Neuronal stem cell (in vitro differentiated cells): ENCODE measurements around the gene TBC1D22A.

ENCODE experiments used
- DNase-seq: peaks from one replicate; pipeline ENCODE4 v3.0.0-alpha.2; 2013; ENCODE audit warnings: low spot score
- H2AFZ ChIP-seq: one replicate; pipeline ENCODE4 v1.6.1; 2013; ENCODE audit warnings: mild to moderate bottlenecking, low read length, inconsistent platforms
- H2AK5ac ChIP-seq: 2 replicates; pipeline ENCODE4 v1.6.1; 2013; ENCODE audit warnings: low read depth, mild to moderate bottlenecking, inconsistent platforms, low read length, moderate library complexity, mixed read lengths
- H2BK120ac ChIP-seq: 2 replicates; pipeline ENCODE4 v1.6.1; 2013; ENCODE audit warnings: low read depth, mild to moderate bottlenecking, inconsistent platforms, low read length, moderate library complexity, mixed read lengths
- H2BK12ac ChIP-seq: one replicate; pipeline ENCODE4 v1.6.1; 2013; ENCODE audit warnings: low read length, inconsistent platforms
- H2BK15ac ChIP-seq: 2 replicates; pipeline ENCODE4 v1.6.1; 2013; ENCODE audit warnings: mild to moderate bottlenecking, low read length, inconsistent platforms, mixed read lengths
- H2BK5ac ChIP-seq: one replicate; pipeline ENCODE4 v1.6.1; 2013; ENCODE audit warnings: inconsistent platforms, mild to moderate bottlenecking, low read length, moderate library complexity
- H3K14ac ChIP-seq: one replicate; pipeline ENCODE4 v1.6.1; 2013; ENCODE audit warnings: low read length, inconsistent platforms
- H3K18ac ChIP-seq: 2 replicates; pipeline ENCODE4 v1.6.1; 2013; ENCODE audit warnings: low read length, inconsistent platforms
- H3K23ac ChIP-seq: 2 replicates; pipeline ENCODE4 v1.6.1; 2013; ENCODE audit warnings: low read depth, mild to moderate bottlenecking, mixed read lengths, low read length, inconsistent platforms; ENCODE audit not compliant: poor library complexity
- H3K27ac ChIP-seq: replicated peaks from 3 replicates; pipeline ENCODE4 v1.5.1; 2013; ENCODE audit warnings: low read length, inconsistent platforms
- H3K27me3 ChIP-seq, 3 experiments: 2 replicates each; pipeline ENCODE4 v1.6.1; 2013; ENCODE audit warnings: low read length in 3 of 3, mild to moderate bottlenecking in 2 of 3, inconsistent platforms in 1 of 3, low read depth in 1 of 3, mixed read lengths in 1 of 3, moderate library complexity in 1 of 3; ENCODE audit not compliant: control insufficient read depth in 3 of 3, insufficient read depth in 3 of 3
- H3K36me3 ChIP-seq, 2 donors: replicated peaks in 1 of 2; 2 replicates each; pipeline ENCODE4 v1.6.1; 2013; ENCODE audit warnings: low read length in 2 of 2; ENCODE audit not compliant: control insufficient read depth in 2 of 2, insufficient read depth in 2 of 2
- H3K4ac ChIP-seq: 2 replicates; pipeline ENCODE4 v1.6.1; 2013; ENCODE audit warnings: inconsistent platforms, mild to moderate bottlenecking, low read length, moderate library complexity
- H3K4me1 ChIP-seq, 2 donors: 1 replicate in 1 of 2; 2 replicates in 1 of 2; pipeline ENCODE4 v1.6.1; 2013; ENCODE audit warnings: low read length in 2 of 2, low read depth in 1 of 2; ENCODE audit not compliant: control insufficient read depth in 2 of 2, insufficient read depth in 1 of 2
- H3K4me2 ChIP-seq: one replicate; pipeline ENCODE4 v1.6.1; 2013; ENCODE audit warnings: mild to moderate bottlenecking, low read length, inconsistent platforms; ENCODE audit not compliant: insufficient read depth, poor library complexity, severe bottlenecking
- H3K4me3 ChIP-seq, 2 donors: 2 replicates each; pipeline ENCODE4 v1.5.1; 2013; ENCODE audit warnings: low read length in 2 of 2, mild to moderate bottlenecking in 2 of 2, inconsistent platforms in 1 of 2, moderate library complexity in 1 of 2
- H3K79me1 ChIP-seq: one replicate; pipeline ENCODE4 v1.6.1; 2013; ENCODE audit warnings: low read depth, mild to moderate bottlenecking, inconsistent platforms, low read length, moderate library complexity
- H3K9ac ChIP-seq: one replicate; pipeline ENCODE4 v1.6.1; 2013; ENCODE audit warnings: mild to moderate bottlenecking, low read depth, low read length, inconsistent platforms; ENCODE audit not compliant: poor library complexity
- H3K9me3 ChIP-seq, 2 donors: replicated peaks in 1 of 2; 2 replicates each; pipeline versions ENCODE3 to v1.6.1; 2013; ENCODE audit warnings: low read length in 2 of 2, mild to moderate bottlenecking in 2 of 2, inconsistent platforms in 1 of 2, low read depth in 1 of 2, mixed read lengths in 1 of 2, moderate library complexity in 1 of 2; ENCODE audit not compliant: control insufficient read depth in 2 of 2, insufficient read depth in 1 of 2
- H4K8ac ChIP-seq: one replicate; pipeline ENCODE4 v1.6.1; 2013; ENCODE audit warnings: low read depth, mild to moderate bottlenecking, inconsistent platforms, low read length, moderate library complexity
- H4K91ac ChIP-seq: one replicate; pipeline ENCODE4 v1.6.1; 2013; ENCODE audit warnings: low read length, low read depth, mild to moderate bottlenecking, inconsistent platforms; ENCODE audit not compliant: poor library complexity
- WGBS, 2 donors: extraction: QIAGEN DNeasy Blood & Tissue Kit; methylation state at CpG; one replicate each; pipeline ENCODE4 v1.1.7; 2013; ENCODE audit warnings: missing lambda C conversion rate in 2 of 2, mixed read lengths in 1 of 2; ENCODE audit not compliant: insufficient read length in 2 of 2, insufficient replicate concordance in 1 of 2; ENCODE audit errors: extremely low coverage in 2 of 2; 5-methylcytosine and 5-hydroxymethylcytosine counted together

The TBC1D22A gene

DNA sequence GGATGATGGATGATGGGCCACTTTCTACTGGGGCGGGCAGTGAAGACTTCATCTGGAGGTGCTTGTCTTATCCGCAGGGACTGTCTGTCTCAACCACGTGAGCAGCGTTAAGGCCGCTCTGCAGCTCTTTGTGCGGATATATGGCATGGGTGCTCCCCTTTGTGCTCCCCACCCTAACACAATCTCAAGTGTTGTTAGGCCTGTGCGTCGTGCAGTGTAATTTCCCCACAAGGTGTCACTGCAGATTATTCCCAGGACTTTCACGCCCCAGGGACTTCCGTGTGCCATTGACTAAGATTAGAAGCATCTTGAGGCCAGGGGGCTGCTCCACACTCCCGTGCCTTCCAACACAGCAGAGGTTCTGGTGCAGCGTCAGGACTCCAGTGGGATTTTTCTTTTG is 65.3 kb downstream of the TBC1D22A start:
- H3K4me2 ChIP-seq, result no peak overlapping the region
- H3K14ac ChIP-seq, result no peak overlapping the region
- H3K18ac ChIP-seq, result no peak overlapping the region
- H2BK12ac ChIP-seq, result no peak overlapping the region
- H3K4ac ChIP-seq, result no peak overlapping the region
- peaks cover 0 to 6% of the 10 kb centered on the region in 2 donors for H3K9me3 ChIP-seq
- H3K36me3 ChIP-seq, result peaks cover 0 to 14% of the 10 kb centered on the region in 2 donors
- no CpG with 5 or more reads among the region's 12 CpGs for WGBS, 2 donors
- H4K91ac ChIP-seq, result no peak overlapping the region
- H3K27ac ChIP-seq, result no peak overlapping the region
- no peak overlapping the region for H2AK5ac ChIP-seq
- DNase-seq, result no peak
- no peak overlapping the region for H3K9ac ChIP-seq
- no peaks in the 10 kb centered on the region for H3K79me1 ChIP-seq
- no peak overlapping the region for H4K8ac ChIP-seq
- H2BK5ac ChIP-seq, result no peak overlapping the region
- H3K4me1 ChIP-seq, result no peaks in the 10 kb centered on the region
- H3K27me3 ChIP-seq, result no peaks in the 10 kb centered on the region
- no peak overlapping the region for H2BK15ac ChIP-seq
- H3K23ac ChIP-seq, result no peak overlapping the region
- no peak overlapping the region for H2BK120ac ChIP-seq
- no peak overlapping the region for H3K4me3 ChIP-seq
- H2AFZ ChIP-seq, result no peak overlapping the region

GRCh38 chr22:46828323-46828900 is 66.0 kb downstream of the TBC1D22A start:
- no peak overlapping the region for H3K4me3 ChIP-seq
- H3K79me1 ChIP-seq, result no peaks in the 10 kb centered on the region
- H3K14ac ChIP-seq, result no peak overlapping the region
- no peak overlapping the region for H4K8ac ChIP-seq
- peaks cover 0 to 8% of the 10 kb centered on the region in 2 donors for H3K36me3 ChIP-seq
- H3K9ac ChIP-seq, result no peak overlapping the region
- H3K18ac ChIP-seq, result no peak overlapping the region
- H3K4ac ChIP-seq, result no peak overlapping the region
- H3K27me3 ChIP-seq, result no peaks in the 10 kb centered on the region
- no peak overlapping the region for H3K27ac ChIP-seq
- H2AFZ ChIP-seq, result no peak overlapping the region
- no peak overlapping the region for H2BK15ac ChIP-seq
- no peak overlapping the region for H2BK120ac ChIP-seq
- no peak overlapping the region for H3K23ac ChIP-seq
- H2BK5ac ChIP-seq, result no peak overlapping the region
- H2BK12ac ChIP-seq, result no peak overlapping the region
- no peaks in the 10 kb centered on the region for H3K4me1 ChIP-seq
- no peak for DNase-seq
- H2AK5ac ChIP-seq, result no peak overlapping the region
- no peak overlapping the region for H4K91ac ChIP-seq
- WGBS, 2 donors, result no CpG with 5 or more reads among the region's 9 CpGs
- H3K4me2 ChIP-seq, result no peak overlapping the region
- H3K9me3 ChIP-seq, result peaks cover 0 to 8% of the 10 kb centered on the region in 2 donors

DNA sequence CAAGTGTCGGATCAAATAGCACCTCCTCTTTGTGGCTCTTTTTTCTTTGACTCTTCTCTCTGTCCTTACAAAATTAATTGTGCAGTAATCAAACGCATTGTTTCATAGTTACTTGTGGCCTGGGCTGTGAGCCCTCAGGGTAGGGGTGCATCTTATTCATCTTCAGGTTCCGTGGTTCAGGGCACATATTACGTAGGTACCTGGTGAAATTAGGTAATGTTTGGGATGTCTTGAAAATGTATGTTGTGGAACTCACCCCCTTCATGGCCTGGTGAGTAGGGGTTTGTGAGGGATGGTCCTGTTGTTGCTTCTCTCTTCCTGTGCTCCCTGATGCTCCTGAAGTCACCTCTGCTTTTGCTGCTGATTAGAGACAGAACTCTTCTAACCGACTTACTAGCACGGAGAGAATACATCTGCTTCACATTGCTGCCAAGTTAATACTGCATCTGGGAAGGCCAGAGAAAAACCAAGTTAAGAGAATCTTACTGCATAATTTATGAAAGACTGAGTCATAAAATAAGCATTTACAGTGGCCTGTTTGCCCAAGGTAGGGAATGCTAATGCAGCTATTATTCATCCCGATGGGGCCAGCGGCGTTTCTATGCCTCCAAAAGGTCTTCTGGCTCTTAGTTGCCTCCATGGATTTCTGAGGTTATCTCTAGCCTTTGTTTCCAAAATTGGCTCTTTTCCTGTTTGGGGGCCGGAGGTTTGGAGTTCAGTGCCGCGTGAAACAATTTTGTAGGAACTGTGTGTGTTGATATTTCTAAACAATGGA is 66.9 kb downstream of the TBC1D22A start:
- no peak overlapping the region for H2BK5ac ChIP-seq
- no peak overlapping the region for H3K18ac ChIP-seq
- H3K27ac ChIP-seq, result no peak overlapping the region
- no peak overlapping the region for H3K4me3 ChIP-seq
- H3K4me2 ChIP-seq, result no peak overlapping the region
- H4K91ac ChIP-seq, result no peak overlapping the region
- peaks cover 0 to 4% of the 10 kb centered on the region in 2 donors for H3K36me3 ChIP-seq
- no peak overlapping the region for H3K23ac ChIP-seq
- H2AK5ac ChIP-seq, result no peak overlapping the region
- no peaks in the 10 kb centered on the region for H3K27me3 ChIP-seq
- peaks cover 0 to 15% of the 10 kb centered on the region in 2 donors for H3K9me3 ChIP-seq
- H3K79me1 ChIP-seq, result no peaks in the 10 kb centered on the region
- no peak overlapping the region for H4K8ac ChIP-seq
- no peak overlapping the region for H3K4ac ChIP-seq
- no peak overlapping the region for H2BK120ac ChIP-seq
- no peaks in the 10 kb centered on the region for H3K4me1 ChIP-seq
- H3K9ac ChIP-seq, result no peak overlapping the region
- H2BK15ac ChIP-seq, result no peak overlapping the region
- H3K14ac ChIP-seq, result no peak overlapping the region
- no peak overlapping the region for H2AFZ ChIP-seq
- WGBS, 2 donors, result no CpG with 5 or more reads among the region's 12 CpGs
- H2BK12ac ChIP-seq, result no peak overlapping the region
- no peak for DNase-seq

DNA sequence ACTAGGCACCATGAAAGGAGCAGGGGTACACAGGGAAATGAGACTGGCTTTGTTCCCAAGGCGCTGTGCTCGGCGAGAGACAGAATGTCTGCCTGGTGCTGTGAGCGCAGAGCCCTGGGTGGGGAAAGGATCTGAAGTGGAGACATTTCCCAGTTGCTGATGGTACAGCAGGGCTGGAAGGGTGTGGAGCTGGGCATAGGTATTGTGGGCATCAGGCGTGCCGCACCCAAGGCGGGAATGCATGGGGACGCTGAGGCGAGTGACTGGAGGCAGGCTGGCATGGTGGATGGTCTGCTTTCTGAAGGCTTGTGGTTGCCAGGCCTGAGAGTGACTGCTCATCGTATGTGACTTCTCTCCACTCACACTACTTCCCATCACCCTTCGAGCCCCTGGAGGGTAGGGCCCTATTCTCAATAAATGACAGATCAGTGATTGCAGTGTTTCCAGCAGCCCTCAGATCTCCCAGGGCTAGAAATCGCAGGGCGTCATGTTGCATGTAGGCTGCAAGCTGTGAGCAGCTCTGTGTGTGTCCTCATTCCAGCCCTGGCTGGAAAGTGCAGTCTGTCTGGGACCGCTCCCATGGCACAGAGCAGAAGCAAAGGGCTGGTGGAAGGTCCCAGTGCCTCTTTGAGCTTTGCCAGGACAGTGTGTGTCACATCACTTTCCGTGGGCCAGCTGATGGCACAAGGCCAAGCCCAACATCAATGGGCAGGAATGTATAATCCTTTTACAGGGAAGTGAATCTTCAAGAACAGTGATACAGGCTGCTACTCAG is 67.7 kb downstream of the TBC1D22A start:
- no peak overlapping the region for H4K8ac ChIP-seq
- H2AFZ ChIP-seq, result no peak overlapping the region
- H3K9ac ChIP-seq, result no peak overlapping the region
- H2BK5ac ChIP-seq, result no peak overlapping the region
- peaks cover 0 to 4% of the 10 kb centered on the region in 2 donors for H3K36me3 ChIP-seq
- H2BK12ac ChIP-seq, result no peak overlapping the region
- no peak overlapping the region for H3K14ac ChIP-seq
- DNase-seq, result no peak
- no peak overlapping the region for H2AK5ac ChIP-seq
- WGBS, 2 donors, result no CpG with 5 or more reads among the region's 15 CpGs
- H3K27ac ChIP-seq, result no peak overlapping the region
- no peak overlapping the region for H2BK15ac ChIP-seq
- H3K23ac ChIP-seq, result no peak overlapping the region
- no peaks in the 10 kb centered on the region for H3K27me3 ChIP-seq
- peaks cover 5 to 23% of the 10 kb centered on the region in 2 donors for H3K9me3 ChIP-seq
- no peaks in the 10 kb centered on the region for H3K79me1 ChIP-seq
- H3K4me2 ChIP-seq, result no peak overlapping the region
- no peak overlapping the region for H3K18ac ChIP-seq
- no peak overlapping the region for H2BK120ac ChIP-seq
- no peak overlapping the region for H3K4ac ChIP-seq
- H3K4me1 ChIP-seq, result no peaks in the 10 kb centered on the region
- no peak overlapping the region for H3K4me3 ChIP-seq
- H4K91ac ChIP-seq, result no peak overlapping the region
